GM19397 (cell line): Measurements from ENCODE around the gene CDKL5.
"Not testable (repeated sequence)": the region's sequence is repeated elsewhere in the genome, so short reads cannot be mapped to it uniquely, and the experiment has no call there.

Source experiments
- ATAC-seq: cut with Tn5 transposase; IDR thresholded peaks from one replicate; pipeline ENCODE4 v1.9.1; 2021; ENCODE audit warnings: mild to moderate bottlenecking, moderate library complexity; ENCODE audit not compliant: unreplicated experiment

The CDKL5 gene

GRCh38 chrX:18425199-18426003, at the start of gene CDKL5:
CDKL5 (plus strand) TSS chrX:18425608; CDS start chrX:18507097, 81,489 bp downstream.
- peak; percentile 92 for ATAC-seq

GRCh38 chrX:18377796-18378195, 47.6 kb upstream of the CDKL5 start:
- no peak for ATAC-seq

GRCh38 chrX:18389966-18390365, 35.4 kb upstream of the CDKL5 start:
- no peak for ATAC-seq

- ATAC-seq = no peak
Measured at GRCh38 chrX:18390941-18391538, 34.4 kb upstream of the CDKL5 start.

- no peak for ATAC-seq
Measured at GRCh38 chrX:18394477-18394876, 30.9 kb upstream of the CDKL5 start.

GRCh38 chrX:18401848-18402213, 23.6 kb upstream of the CDKL5 start:
- no peak for ATAC-seq

- ATAC-seq = no peak
Measured at GRCh38 chrX:18406531-18407266, 18.7 kb upstream of the CDKL5 start.

- no peak for ATAC-seq
Measured at GRCh38 chrX:18410038-18410437, 15.4 kb upstream of the CDKL5 start.

GRCh38 chrX:18415386-18415785, 10.0 kb upstream of the CDKL5 start:
- ATAC-seq = no peak

- no peak for ATAC-seq
Measured at GRCh38 chrX:18422325-18422724, 3.1 kb upstream of the CDKL5 start.

- no peak for ATAC-seq
Measured at GRCh38 chrX:18422886-18423285, 2.5 kb upstream of the CDKL5 start.

- ATAC-seq = peak; percentile 8
Measured at GRCh38 chrX:18424482-18425198, 768 bp upstream of the CDKL5 start.

- no peak for ATAC-seq
Measured at GRCh38 chrX:18426004-18426320, 554 bp downstream of the CDKL5 start.

- no peak for ATAC-seq
Measured at GRCh38 chrX:18428006-18428405, 2.6 kb downstream of the CDKL5 start.

GRCh38 chrX:18433288-18433687, 7.9 kb downstream of the CDKL5 start:
- ATAC-seq = not testable (repeated sequence)

GRCh38 chrX:18434896-18435295, 9.5 kb downstream of the CDKL5 start:
- ATAC-seq = no peak

- ATAC-seq = no peak
Measured at GRCh38 chrX:18436017-18436416, 10.6 kb downstream of the CDKL5 start.

- ATAC-seq = no peak
Measured at GRCh38 chrX:18440835-18441234, 15.4 kb downstream of the CDKL5 start.

GRCh38 chrX:18441780-18442367, 16.5 kb downstream of the CDKL5 start:
- no peak for ATAC-seq

- no peak for ATAC-seq
Measured at GRCh38 chrX:18448416-18448815, 23.0 kb downstream of the CDKL5 start.

- no peak for ATAC-seq
Measured at GRCh38 chrX:18449236-18449635, 23.8 kb downstream of the CDKL5 start.
